Suprapubic skin (tissue), 4 donors: ENCODE results near the gene AVL9.

Experiments
- EP300 ChIP-seq: sonication (generic); formaldehyde crosslinking; IDR thresholded peaks from one replicate; pipeline ENCODE4 v1.6.1; 2017; ENCODE audit warnings: antibody characterized with exemption
- POLR2A ChIP-seq, 2 donors: fragments of 450-650 bp; IDR thresholded peaks; one replicate each; pipeline ENCODE4 v1.6.1; 2017; ENCODE audit warnings: antibody characterized with exemption in 2 of 2, mild to moderate bottlenecking in 2 of 2, moderate library complexity in 2 of 2
- POLR2AphosphoS5 ChIP-seq, 3 donors: sonication (generic); formaldehyde crosslinking; IDR thresholded peaks; one replicate each; pipeline ENCODE4 v1.6.1; 2017; ENCODE audit warnings: antibody characterized with exemption in 3 of 3
- TF ChIP-seq, protein P1 (sequence below), 2 donors: fragments of 200-600 bp in 1 of 2; fragments of 450-650 bp in 1 of 2; sonication (generic) in 1 of 2; IDR thresholded peaks; one replicate each; pipeline ENCODE4 v1.5.1; 2016 to 2019; ENCODE audit warnings: antibody characterized with exemption in 2 of 2, mild to moderate bottlenecking in 1 of 2, moderate library complexity in 1 of 2

DNA sequence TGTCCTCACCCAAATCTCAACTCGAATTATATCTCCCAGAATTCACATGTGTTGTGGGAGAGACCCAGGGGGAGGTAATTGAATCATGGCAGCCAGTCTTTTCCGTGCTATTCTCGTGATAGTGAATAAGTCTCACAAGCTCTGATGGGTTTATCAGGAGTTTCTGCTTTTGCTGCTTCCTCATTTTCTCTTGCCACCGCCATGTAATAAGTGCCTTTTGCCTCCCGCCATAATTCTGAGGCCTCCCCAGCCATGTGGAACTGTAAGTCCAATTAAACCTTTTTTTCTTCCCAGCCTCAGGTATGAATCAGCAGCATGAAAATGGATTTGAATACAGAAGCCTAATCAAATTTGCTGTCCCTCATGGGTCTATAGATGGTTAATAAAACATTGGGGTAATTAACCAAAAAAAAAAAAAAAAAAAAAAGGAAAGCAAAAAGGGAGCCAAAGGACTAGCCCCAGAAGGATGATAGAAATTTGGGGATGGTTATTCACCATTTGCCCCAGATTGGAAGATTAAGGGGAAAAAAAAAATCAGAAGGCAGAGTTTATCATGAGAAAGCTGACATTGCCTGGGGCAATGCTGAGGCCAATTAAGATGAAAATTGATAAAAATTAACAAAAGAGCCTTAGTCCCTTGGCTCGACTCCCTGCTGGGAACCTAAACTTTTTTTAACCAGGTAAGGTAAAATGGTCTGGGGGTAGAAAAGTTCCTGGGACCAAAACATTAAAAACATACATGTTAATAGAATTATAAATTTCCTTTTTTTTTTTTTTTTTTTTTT, 27.6 kb downstream of the AVL9 start:
- TF ChIP-seq, protein P1, sequence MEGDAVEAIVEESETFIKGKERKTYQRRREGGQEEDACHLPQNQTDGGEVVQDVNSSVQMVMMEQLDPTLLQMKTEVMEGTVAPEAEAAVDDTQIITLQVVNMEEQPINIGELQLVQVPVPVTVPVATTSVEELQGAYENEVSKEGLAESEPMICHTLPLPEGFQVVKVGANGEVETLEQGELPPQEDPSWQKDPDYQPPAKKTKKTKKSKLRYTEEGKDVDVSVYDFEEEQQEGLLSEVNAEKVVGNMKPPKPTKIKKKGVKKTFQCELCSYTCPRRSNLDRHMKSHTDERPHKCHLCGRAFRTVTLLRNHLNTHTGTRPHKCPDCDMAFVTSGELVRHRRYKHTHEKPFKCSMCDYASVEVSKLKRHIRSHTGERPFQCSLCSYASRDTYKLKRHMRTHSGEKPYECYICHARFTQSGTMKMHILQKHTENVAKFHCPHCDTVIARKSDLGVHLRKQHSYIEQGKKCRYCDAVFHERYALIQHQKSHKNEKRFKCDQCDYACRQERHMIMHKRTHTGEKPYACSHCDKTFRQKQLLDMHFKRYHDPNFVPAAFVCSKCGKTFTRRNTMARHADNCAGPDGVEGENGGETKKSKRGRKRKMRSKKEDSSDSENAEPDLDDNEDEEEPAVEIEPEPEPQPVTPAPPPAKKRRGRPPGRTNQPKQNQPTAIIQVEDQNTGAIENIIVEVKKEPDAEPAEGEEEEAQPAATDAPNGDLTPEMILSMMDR (IDR thresholded peaks at IDR 0.05), result no peak
- no peak for TF ChIP-seq POLR2AphosphoS5 (IDR thresholded peaks at IDR 0.05)
- no peak for TF ChIP-seq POLR2A (IDR thresholded peaks at IDR 0.05)
- no peak for TF ChIP-seq EP300
